ENCODE measurements around the gene CCSER2.
"Not testable (repeated sequence)": the region's sequence is repeated elsewhere in the genome, so short reads cannot be mapped to it uniquely, and the experiment has no call there.

Gene CCSER2

GRCh38 chr10:84497978-84498377, 169.6 kb downstream of the CCSER2 start:
- TF ChIP-seq ZNF274 (IDR thresholded peaks at IDR 0.05; ENCODE audit: low read depth, low read length): no peak

GRCh38 chr10:84499039-84499438, 170.7 kb downstream of the CCSER2 start:
- not testable (repeated sequence) for H3K4me3 ChIP-seq (ENCODE audit: low read length)

More at GRCh38 chr10:84497978-84498377, 169.6 kb downstream of the CCSER2 start:
- no peak overlapping the region for H3K4me3 ChIP-seq (ENCODE audit: low read length)

- TF ChIP-seq ZNF274 (IDR thresholded peaks at IDR 0.05; ENCODE audit: low read depth, low read length): no peak
- no peak overlapping the region for H3K4me3 ChIP-seq (ENCODE audit: low read length)
Observed at GRCh38 chr10:84499846-84500245, 171.5 kb downstream of the CCSER2 start.

GRCh38 chr10:84510121-84510520, 181.7 kb downstream of the CCSER2 start:
- no peak for TF ChIP-seq ZNF274 (IDR thresholded peaks at IDR 0.05; ENCODE audit: low read depth, low read length)
- no peak overlapping the region for H3K4me3 ChIP-seq (ENCODE audit: low read length)

GRCh38 chr10:84511106-84511505, 182.7 kb downstream of the CCSER2 start:
- TF ChIP-seq ZNF274 (IDR thresholded peaks at IDR 0.05; ENCODE audit: low read depth, low read length): no peak
- H3K4me3 ChIP-seq (ENCODE audit: low read length): no peak overlapping the region

- TF ChIP-seq ZNF274 (IDR thresholded peaks at IDR 0.05; ENCODE audit: low read depth, low read length): no peak
- no peak overlapping the region for H3K4me3 ChIP-seq (ENCODE audit: low read length)
Observed at GRCh38 chr10:84511709-84512285, 183.4 kb downstream of the CCSER2 start.

- no peak for TF ChIP-seq ZNF274 (IDR thresholded peaks at IDR 0.05; ENCODE audit: low read depth, low read length)
- H3K4me3 ChIP-seq (ENCODE audit: low read length): no peak overlapping the region
Observed at GRCh38 chr10:84517554-84517953, 189.2 kb downstream of the CCSER2 start.

GRCh38 chr10:84519235-84519634, 190.8 kb downstream of the CCSER2 start:
- no peak for TF ChIP-seq ZNF274 (IDR thresholded peaks at IDR 0.05; ENCODE audit: low read depth, low read length)
- no peak overlapping the region for H3K4me3 ChIP-seq (ENCODE audit: low read length)

GRCh38 chr10:84521013-84521412, 192.6 kb downstream of the CCSER2 start:
- no peak overlapping the region for H3K4me3 ChIP-seq (ENCODE audit: low read length)
- no peak for TF ChIP-seq ZNF274 (IDR thresholded peaks at IDR 0.05; ENCODE audit: low read depth, low read length)

GRCh38 chr10:84521468-84521867, 193.1 kb downstream of the CCSER2 start:
- H3K4me3 ChIP-seq (ENCODE audit: low read length): no peak overlapping the region
- TF ChIP-seq ZNF274 (IDR thresholded peaks at IDR 0.05; ENCODE audit: low read depth, low read length): no peak

- H3K4me3 ChIP-seq (ENCODE audit: low read length): no peak overlapping the region
- no peak for TF ChIP-seq ZNF274 (IDR thresholded peaks at IDR 0.05; ENCODE audit: low read depth, low read length)
Observed at GRCh38 chr10:84522612-84523462, 194.4 kb downstream of the CCSER2 start.

- TF ChIP-seq ZNF274 (IDR thresholded peaks at IDR 0.05; ENCODE audit: low read depth, low read length): no peak
- H3K4me3 ChIP-seq (ENCODE audit: low read length): no peak overlapping the region
Observed at GRCh38 chr10:84523526-84523925, 195.1 kb downstream of the CCSER2 start.

- no peak for TF ChIP-seq ZNF274 (IDR thresholded peaks at IDR 0.05; ENCODE audit: low read depth, low read length)
- no peak overlapping the region for H3K4me3 ChIP-seq (ENCODE audit: low read length)
Observed at GRCh38 chr10:84524435-84524834, 196.0 kb downstream of the CCSER2 start.

- no peak overlapping the region for H3K4me3 ChIP-seq (ENCODE audit: low read length)
Observed at GRCh38 chr10:84525120-84525806, 196.9 kb downstream of the CCSER2 start.

GRCh38 chr10:84525807-84526182, 197.4 kb downstream of the CCSER2 start:
- H3K4me3 ChIP-seq (ENCODE audit: low read length): not testable (repeated sequence)

More at GRCh38 chr10:84525120-84525806, 196.9 kb downstream of the CCSER2 start:
- TF ChIP-seq ZNF274 (IDR thresholded peaks at IDR 0.05; ENCODE audit: low read depth, low read length): no peak

- H3K4me3 ChIP-seq (ENCODE audit: low read length): not testable (repeated sequence)
Observed at GRCh38 chr10:84527386-84527785, 199.0 kb downstream of the CCSER2 start.

GRCh38 chr10:84528526-84528925, 200.1 kb downstream of the CCSER2 start:
- not testable (repeated sequence) for H3K4me3 ChIP-seq (ENCODE audit: low read length)

Measured in GM08714 (cell line).